ENCODE measurements around the gene SMAD7. TPM values are rescaled to one million over a fixed set of nuclear protein-coding genes. Genes with fewer than 3 reads are reported as not detected.

The SMAD7 gene
- total and polyA plus RNA-seq, 2 experiments from 2014 or later = 11.8 to 29.8 TPM

DNA sequence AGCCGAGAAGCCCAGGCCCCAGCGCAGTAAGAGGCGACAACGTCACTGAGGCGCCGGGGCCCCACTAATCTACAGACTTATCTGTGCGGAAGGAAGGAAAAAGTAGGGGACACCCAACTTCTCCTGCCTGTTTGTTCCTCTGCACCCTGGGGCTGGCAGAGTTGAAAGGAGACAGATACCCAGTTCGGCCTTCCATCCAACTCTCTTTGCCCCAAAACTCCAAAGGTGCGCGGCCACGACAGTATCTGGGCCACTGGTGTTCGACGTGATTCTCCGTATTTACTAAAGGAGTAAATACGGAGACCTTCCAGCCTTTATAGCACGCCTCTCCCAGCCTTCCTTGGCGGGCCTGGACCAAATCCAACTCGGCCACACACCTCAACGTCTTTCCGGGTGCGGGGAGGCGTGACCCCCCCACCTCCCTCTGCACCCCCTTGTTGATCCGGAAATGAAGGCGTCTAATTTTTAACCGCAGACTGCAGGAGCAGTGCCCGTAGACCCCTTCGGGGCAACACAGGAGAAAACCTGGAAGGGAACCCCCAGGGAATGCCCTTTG is 1.6 kb downstream of the SMAD7 start:
- peaks cover 18% of the 10 kb centered on the region for H3K27me3 ChIP-seq (ENCODE audit: insufficient read depth)
- H3K9me3 Mint-ChIP-seq = peaks cover 2% of the 10 kb centered on the region; the same call in 1 of the 3 replicates
- H3K4me1 ChIP-seq (ENCODE audit: insufficient read depth) = peaks cover 54% of the 10 kb centered on the region
- no peak overlapping the region for H3K27ac ChIP-seq (ENCODE audit: low read depth)
- H3F3A ChIP-seq (replicated peaks; ENCODE audit: low read depth) = peaks cover 13% of the 10 kb centered on the region
- H3K4me2 ChIP-seq = peak overlapping the region; percentile 100
- H4K20me1 ChIP-seq (replicated peaks; ENCODE audit: insufficient read depth) = peaks cover 56% of the 10 kb centered on the region
- DNase-seq (ENCODE audit: low spot score) (no peak), ATAC-seq (peak; percentile 1)
- no peaks in the 10 kb centered on the region for H3K36me3 ChIP-seq (ENCODE audit: insufficient read depth)
- H3K9me2 ChIP-seq (ENCODE audit: insufficient read depth) = no peaks in the 10 kb centered on the region
- TF ChIP-seq EZH2 (IDR thresholded peaks at IDR 0.05; ENCODE audit: low read depth, unreplicated experiment) (no peak), NANOG (IDR thresholded peaks at IDR 0.05; ENCODE audit: borderline replicate concordance) (no peak), POLR2AphosphoS5 (IDR thresholded peaks at IDR 0.05; ENCODE audit: low read depth) (no peak), STAT1 (IDR thresholded peaks at IDR 0.05; ENCODE audit: unreplicated experiment) (no peak), EZH2phosphoT487 (IDR thresholded peaks at IDR 0.05; ENCODE audit: unreplicated experiment) (no peak), ZNF331 (CRISPR knock-in tag; IDR thresholded peaks at IDR 0.05; ENCODE audit: low read depth) (no peak), ZNF114 (CRISPR knock-in tag; IDR thresholded peaks at IDR 0.05) (no peak), CREB1 (CRISPR knock-in tag; IDR thresholded peaks at IDR 0.05; ENCODE audit: low read depth) (no peak), JUNB (IDR thresholded peaks at IDR 0.05; ENCODE audit: unreplicated experiment) (no peak)
- TF ChIP-seq, protein P1, sequence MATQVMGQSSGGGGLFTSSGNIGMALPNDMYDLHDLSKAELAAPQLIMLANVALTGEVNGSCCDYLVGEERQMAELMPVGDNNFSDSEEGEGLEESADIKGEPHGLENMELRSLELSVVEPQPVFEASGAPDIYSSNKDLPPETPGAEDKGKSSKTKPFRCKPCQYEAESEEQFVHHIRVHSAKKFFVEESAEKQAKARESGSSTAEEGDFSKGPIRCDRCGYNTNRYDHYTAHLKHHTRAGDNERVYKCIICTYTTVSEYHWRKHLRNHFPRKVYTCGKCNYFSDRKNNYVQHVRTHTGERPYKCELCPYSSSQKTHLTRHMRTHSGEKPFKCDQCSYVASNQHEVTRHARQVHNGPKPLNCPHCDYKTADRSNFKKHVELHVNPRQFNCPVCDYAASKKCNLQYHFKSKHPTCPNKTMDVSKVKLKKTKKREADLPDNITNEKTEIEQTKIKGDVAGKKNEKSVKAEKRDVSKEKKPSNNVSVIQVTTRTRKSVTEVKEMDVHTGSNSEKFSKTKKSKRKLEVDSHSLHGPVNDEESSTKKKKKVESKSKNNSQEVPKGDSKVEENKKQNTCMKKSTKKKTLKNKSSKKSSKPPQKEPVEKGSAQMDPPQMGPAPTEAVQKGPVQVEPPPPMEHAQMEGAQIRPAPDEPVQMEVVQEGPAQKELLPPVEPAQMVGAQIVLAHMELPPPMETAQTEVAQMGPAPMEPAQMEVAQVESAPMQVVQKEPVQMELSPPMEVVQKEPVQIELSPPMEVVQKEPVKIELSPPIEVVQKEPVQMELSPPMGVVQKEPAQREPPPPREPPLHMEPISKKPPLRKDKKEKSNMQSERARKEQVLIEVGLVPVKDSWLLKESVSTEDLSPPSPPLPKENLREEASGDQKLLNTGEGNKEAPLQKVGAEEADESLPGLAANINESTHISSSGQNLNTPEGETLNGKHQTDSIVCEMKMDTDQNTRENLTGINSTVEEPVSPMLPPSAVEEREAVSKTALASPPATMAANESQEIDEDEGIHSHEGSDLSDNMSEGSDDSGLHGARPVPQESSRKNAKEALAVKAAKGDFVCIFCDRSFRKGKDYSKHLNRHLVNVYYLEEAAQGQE (IDR thresholded peaks at IDR 0.05; ENCODE audit: unreplicated experiment) = no peak
- TF ChIP-seq, protein P2, sequence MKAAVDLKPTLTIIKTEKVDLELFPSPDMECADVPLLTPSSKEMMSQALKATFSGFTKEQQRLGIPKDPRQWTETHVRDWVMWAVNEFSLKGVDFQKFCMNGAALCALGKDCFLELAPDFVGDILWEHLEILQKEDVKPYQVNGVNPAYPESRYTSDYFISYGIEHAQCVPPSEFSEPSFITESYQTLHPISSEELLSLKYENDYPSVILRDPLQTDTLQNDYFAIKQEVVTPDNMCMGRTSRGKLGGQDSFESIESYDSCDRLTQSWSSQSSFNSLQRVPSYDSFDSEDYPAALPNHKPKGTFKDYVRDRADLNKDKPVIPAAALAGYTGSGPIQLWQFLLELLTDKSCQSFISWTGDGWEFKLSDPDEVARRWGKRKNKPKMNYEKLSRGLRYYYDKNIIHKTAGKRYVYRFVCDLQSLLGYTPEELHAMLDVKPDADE (IDR thresholded peaks at IDR 0.05) = no peak
- TF ChIP-seq, protein P3, sequence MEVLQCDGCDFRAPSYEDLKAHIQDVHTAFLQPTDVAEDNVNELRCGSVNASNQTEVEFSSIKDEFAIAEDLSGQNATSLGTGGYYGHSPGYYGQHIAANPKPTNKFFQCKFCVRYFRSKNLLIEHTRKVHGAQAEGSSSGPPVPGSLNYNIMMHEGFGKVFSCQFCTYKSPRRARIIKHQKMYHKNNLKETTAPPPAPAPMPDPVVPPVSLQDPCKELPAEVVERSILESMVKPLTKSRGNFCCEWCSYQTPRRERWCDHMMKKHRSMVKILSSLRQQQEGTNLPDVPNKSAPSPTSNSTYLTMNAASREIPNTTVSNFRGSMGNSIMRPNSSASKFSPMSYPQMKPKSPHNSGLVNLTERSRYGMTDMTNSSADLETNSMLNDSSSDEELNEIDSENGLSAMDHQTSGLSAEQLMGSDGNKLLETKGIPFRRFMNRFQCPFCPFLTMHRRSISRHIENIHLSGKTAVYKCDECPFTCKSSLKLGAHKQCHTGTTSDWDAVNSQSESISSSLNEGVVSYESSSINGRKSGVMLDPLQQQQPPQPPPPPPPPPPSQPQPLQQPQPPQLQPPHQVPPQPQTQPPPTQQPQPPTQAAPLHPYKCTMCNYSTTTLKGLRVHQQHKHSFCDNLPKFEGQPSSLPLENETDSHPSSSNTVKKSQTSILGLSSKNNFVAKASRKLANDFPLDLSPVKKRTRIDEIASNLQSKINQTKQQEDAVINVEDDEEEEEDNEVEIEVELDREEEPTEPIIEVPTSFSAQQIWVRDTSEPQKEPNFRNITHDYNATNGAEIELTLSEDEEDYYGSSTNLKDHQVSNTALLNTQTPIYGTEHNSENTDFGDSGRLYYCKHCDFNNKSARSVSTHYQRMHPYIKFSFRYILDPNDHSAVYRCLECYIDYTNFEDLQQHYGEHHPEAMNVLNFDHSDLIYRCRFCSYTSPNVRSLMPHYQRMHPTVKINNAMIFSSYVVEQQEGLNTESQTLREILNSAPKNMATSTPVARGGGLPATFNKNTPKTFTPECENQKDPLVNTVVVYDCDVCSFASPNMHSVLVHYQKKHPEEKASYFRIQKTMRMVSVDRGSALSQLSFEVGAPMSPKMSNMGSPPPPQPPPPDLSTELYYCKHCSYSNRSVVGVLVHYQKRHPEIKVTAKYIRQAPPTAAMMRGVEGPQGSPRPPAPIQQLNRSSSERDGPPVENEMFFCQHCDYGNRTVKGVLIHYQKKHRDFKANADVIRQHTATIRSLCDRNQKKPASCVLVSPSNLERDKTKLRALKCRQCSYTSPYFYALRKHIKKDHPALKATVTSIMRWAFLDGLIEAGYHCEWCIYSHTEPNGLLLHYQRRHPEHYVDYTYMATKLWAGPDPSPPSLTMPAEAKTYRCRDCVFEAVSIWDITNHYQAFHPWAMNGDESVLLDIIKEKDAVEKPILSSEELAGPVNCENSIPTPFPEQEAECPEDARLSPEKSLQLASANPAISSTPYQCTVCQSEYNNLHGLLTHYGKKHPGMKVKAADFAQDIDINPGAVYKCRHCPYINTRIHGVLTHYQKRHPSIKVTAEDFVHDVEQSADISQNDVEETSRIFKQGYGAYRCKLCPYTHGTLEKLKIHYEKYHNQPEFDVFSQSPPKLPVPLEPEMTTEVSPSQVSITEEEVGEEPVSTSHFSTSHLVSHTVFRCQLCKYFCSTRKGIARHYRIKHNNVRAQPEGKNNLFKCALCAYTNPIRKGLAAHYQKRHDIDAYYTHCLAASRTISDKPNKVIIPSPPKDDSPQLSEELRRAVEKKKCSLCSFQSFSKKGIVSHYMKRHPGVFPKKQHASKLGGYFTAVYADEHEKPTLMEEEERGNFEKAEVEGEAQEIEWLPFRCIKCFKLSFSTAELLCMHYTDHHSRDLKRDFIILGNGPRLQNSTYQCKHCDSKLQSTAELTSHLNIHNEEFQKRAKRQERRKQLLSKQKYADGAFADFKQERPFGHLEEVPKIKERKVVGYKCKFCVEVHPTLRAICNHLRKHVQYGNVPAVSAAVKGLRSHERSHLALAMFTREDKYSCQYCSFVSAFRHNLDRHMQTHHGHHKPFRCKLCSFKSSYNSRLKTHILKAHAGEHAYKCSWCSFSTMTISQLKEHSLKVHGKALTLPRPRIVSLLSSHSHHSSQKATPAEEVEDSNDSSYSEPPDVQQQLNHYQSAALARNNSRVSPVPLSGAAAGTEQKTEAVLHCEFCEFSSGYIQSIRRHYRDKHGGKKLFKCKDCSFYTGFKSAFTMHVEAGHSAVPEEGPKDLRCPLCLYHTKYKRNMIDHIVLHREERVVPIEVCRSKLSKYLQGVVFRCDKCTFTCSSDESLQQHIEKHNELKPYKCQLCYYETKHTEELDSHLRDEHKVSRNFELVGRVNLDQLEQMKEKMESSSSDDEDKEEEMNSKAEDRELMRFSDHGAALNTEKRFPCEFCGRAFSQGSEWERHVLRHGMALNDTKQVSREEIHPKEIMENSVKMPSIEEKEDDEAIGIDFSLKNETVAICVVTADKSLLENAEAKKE (CRISPR knock-in tag; IDR thresholded peaks at IDR 0.05) = no peak
- TF ChIP-seq, protein P4, sequence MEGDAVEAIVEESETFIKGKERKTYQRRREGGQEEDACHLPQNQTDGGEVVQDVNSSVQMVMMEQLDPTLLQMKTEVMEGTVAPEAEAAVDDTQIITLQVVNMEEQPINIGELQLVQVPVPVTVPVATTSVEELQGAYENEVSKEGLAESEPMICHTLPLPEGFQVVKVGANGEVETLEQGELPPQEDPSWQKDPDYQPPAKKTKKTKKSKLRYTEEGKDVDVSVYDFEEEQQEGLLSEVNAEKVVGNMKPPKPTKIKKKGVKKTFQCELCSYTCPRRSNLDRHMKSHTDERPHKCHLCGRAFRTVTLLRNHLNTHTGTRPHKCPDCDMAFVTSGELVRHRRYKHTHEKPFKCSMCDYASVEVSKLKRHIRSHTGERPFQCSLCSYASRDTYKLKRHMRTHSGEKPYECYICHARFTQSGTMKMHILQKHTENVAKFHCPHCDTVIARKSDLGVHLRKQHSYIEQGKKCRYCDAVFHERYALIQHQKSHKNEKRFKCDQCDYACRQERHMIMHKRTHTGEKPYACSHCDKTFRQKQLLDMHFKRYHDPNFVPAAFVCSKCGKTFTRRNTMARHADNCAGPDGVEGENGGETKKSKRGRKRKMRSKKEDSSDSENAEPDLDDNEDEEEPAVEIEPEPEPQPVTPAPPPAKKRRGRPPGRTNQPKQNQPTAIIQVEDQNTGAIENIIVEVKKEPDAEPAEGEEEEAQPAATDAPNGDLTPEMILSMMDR (conservative IDR thresholded peaks at IDR 0.05; ENCODE audit: low read depth in 2 of 2) = no peak
- H2AFZ ChIP-seq = no peak overlapping the region
- peak overlapping the region; percentile 98 for H3K4me3 Mint-ChIP-seq
- H3K4me3 ChIP-seq = peak overlapping the region; percentile 98
- peaks cover 31% of the 10 kb centered on the region for H3K27me3 Mint-ChIP-seq (ENCODE audit: insufficient read depth, low read depth, poor library complexity)
- peaks cover 56% of the 10 kb centered on the region for H3K36me3 Mint-ChIP-seq (ENCODE audit: low read depth)
- H3K79me2 ChIP-seq (replicated peaks; ENCODE audit: insufficient read depth) = peaks cover 78% of the 10 kb centered on the region
- H3K4me1 Mint-ChIP-seq = peaks cover 49% of the 10 kb centered on the region
- H3K27ac Mint-ChIP-seq = no peak overlapping the region
